NCI-H1105 treated with DMSO at 0.1 percent for 48 hours (cell line): Measurements from ENCODE around the gene SORL1-AS1.
A peak's percentile ranks its signal among the peaks of the same experiment; 100 is the strongest.

Experiments
- DNase-seq: peaks from one replicate; lab custom pipeline; 2025; lab: John Stamatoyannopoulos, UW

Gene SORL1-AS1

DNA sequence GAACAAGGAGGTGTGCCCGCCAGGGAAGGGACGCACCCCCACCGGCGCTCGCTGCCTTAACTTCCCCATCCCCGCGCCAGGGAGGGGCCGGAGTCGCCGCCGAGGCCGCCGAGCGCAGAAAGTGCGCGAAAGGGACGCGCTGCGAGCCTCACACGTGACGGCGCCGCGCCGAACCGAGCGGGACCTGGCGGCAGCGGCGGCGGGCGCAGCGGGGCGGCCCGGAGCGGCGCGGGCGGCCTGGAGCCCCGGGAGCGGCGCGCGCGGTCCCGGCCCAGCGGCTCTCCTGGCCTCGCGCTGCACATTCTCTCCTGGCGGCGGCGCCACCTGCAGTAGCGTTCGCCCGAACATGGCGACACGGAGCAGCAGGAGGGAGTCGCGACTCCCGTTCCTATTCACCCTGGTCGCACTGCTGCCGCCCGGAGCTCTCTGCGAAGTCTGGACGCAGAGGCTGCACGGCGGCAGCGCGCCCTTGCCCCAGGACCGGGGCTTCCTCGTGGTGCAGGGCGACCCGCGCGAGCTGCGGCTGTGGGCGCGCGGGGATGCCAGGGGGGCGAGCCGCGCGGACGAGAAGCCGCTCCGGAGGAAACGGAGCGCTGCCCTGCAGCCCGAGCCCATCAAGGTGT, 670 bp downstream of the SORL1-AS1 start, which contains the start of gene SORL1:
Gene SORL1 (plus strand): TSS at position 329 of the 623 bp plus-strand sequence. CDS start 18 bp downstream, at position 347.
- DNase-seq = peak; percentile 85

DNA sequence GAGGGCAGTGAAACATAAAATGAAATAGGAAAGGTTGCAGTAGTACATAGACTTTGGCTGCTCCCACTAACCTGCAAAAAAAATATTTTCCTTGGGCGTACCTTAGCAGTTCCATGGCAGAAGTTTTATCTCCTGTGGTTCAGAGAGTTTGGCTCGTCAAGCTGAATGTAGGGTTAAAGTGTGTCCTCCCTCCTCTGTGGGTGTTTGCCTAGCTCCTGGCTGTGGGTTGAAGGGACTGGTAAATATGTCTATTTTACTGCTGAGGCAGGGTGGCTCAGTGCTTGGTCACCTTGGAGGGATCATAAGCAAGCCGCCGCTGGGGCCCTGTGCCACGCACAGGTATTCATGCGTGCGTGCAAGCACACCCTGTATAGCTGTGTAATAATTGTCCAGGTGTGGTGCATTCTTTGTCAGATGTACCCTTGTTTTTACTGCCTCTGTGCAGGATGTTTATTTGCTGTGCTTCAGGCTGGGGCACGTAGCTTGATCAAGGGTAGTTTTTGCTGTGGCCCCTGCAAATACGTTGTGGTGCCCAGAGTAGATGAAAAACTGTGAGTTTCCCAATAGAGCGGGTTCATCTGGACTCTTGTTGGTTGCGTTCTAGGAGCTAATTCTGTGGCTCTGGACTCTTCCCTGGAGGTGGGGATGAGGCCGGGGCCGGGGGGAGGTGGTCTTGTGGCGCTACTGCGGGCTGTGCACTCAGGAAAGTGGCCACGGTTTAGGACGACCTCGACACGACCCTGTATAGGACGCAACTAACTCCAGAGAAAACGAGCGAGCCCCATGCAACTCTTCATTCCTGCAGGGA, 1.4 kb downstream of the SORL1-AS1 start:
- DNase-seq = no peak

DNA sequence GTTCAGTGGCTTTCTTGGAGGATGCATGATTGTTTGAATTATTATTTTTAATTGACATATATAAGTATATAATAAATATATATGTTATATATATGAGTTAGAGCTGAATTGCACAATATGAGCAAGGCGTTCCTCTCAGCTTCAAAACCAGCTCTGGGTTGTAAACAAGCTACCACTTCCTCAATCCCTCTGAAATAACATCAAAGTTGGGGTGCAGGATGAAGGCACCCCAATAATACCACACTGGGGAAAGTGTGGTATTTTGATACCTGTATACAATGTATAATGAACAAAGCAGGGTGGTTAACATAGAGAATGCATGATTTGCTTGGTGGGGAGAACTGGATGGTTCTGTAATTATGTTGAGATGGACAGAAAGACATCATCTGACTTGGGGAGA, 2.4 kb downstream of the SORL1-AS1 start:
- no peak for DNase-seq

DNA sequence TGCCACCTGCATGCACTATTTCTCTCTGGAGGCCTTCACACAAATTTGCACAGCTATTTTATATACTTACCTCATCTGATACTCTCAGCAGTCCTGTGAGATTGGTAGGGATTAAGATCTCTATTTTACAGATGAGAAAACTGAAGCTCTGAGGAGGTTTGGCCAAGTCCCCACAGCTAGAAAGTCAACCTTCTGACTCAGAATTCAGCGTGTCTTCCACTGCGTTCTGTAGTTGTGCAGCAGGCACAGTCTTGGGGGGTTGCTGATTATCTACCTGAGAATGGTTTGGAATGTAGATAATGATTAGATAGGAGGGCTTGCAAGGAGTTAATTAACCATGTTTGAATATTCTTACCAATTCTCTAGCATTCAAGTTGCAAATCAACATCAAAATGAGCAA, 3.1 kb downstream of the SORL1-AS1 start:
- no peak for DNase-seq

DNA sequence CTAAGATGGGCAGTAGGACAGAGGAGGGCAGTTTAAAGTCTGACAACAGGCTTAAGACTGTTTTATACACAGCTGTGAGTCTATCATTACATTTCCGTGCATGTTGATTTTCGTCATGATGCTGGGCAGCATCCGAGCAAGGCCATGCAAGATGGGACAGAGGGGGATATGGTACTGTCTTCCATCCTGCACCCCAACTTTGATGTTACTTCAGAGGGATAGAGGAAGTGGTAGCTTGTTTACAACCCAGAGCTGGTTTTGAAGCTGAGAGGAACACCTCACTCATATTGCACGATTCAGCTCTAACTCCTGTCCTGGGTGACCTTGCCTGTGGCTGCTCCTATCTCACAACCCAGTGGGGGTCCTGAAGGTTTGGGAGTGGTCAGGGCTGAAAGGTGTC, 3.6 kb downstream of the SORL1-AS1 start:
- DNase-seq = no peak

DNA sequence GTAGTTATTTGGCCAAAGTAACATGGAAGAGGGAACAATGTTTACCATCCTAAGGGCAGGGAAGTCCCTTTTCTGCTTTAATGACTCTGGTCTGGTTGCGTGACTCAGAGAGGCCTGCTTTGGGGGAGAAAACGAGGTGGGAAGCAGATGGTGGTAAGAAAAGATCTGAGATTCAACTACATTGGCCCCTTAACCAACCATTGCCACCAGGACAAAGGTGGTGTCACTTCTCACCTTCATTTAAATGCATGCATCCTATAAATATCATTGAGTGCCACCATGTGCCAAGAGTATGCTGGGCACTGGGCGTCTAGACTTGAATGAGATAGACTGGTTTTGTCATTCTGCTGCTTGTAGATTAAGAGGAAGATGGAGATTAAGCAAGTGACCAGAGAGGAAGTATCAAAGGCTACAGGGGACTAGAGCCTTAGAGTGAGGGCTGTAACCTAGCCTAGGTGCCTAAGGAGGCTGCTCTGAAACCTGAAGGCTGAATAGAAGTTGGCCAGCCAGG, 4.3 kb downstream of the SORL1-AS1 start:
- DNase-seq = no peak

DNA sequence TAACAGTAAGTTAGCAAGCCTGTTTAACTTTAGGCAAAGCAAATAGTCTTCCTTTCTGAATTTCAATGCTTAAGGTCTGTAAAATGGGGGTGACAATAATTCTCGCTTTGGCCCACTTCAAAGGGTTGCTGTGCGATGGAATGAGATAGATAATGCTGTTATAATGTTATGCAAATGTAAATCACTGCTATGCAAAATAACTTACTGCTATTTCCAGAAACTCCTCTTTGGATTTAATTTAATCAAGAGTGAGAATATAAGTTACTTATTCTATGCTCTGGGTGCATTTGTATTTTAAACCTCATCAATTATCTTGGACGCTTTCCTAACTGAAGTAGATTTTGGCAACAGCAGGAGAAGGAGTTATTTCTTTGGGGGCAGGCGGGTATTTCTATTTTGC, 4.8 kb downstream of the SORL1-AS1 start:
- no peak for DNase-seq

DNA sequence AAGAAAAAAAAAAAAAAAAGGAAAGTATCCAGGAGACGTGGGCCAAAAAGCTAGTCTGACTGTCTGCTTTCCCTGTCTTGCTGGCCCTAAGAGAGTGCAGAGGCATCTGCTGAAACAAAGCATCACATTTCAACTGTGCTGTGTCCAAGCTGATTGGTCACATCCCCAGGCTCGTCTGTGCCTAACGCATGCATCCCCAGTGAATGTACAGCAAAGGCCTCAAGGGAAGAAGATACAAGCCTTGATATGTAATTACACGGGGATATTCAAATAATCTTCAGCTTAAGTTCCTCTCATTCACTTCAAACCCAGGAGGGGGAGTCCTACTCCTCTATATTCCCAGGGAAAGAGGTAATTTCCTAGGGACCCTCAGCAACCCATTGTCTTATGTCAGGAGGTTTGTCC, 6.0 kb downstream of the SORL1-AS1 start:
- DNase-seq = no peak

DNA sequence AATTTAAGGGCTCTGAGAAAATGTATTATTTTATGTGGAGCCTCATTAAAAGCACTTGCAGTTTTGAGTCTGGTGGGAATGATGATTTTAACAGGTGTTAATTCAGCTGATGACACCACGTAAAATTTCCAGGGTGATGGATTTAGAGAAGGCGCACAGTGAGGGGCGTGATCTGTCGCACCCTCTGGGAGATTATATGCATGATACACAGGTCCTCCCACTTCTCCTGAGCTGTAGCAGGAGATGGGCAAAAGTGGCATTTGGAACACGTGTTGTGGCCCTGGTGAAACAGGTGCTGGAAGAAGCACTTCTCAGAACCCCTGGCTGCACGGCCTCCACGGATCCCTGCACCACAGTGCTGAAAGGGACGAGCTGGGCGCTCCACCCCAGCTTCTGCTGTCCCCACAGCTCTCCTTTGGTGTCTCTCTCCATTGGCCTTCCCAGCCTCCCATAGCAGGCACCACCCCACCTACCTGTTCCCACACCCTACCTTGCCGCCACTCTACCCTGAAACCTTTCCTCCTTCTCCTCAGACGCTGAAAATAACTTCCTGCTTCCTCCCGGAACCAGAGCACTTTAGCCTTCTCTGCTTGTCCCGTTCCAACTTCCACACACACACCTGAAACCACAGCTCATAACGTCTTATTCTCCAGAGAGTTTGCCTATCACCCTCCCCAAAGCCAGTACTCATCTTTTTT, 7.5 kb downstream of the SORL1-AS1 start:
- no peak for DNase-seq

DNA sequence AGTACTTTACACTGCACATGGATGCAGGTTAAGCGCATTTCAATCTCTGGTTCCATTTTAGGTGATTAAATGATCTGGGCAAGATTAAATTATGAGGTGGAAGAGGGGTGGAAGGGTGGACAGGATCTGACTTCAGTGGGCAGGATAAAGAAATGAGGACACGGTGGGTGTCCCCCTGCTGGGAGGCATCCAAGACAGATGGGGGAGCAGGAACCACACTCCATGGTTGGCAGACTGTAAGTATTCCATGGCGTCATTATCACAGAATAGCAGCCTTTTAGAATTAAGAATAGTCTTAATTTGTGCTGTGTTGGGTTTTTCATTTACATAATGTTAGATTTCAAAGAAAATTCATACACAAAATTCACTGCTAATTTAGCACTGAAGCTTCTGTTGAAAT, 8.2 kb downstream of the SORL1-AS1 start:
- DNase-seq = no peak

DNA sequence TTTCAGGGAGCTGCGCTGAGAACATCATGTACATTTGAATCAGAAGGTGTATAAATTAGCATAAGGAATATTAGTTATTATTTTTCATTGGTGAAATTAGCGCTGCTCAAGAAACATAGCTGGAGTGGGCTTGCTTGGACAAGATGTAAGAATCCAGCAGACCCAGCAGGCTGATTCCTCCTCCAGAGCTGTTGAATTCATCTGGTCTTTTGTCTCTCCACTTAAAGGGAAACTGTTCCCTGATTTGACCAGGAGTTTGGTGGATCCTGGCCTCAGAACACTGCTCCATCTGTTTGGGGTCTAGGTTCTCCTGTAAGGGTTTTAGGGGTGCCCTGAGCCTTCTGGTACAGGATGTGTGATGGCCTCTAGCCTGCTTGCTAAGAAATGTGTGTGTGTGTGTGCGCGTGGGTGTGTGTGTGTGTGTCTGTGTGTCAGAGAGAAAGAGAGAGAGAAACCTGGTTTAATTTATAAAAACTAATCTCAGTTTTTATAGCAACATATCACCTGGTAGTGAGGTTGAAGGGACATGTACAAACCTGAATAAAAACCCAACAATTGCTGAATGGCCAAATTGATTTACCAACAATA, 9.0 kb downstream of the SORL1-AS1 start:
- no peak for DNase-seq

DNA sequence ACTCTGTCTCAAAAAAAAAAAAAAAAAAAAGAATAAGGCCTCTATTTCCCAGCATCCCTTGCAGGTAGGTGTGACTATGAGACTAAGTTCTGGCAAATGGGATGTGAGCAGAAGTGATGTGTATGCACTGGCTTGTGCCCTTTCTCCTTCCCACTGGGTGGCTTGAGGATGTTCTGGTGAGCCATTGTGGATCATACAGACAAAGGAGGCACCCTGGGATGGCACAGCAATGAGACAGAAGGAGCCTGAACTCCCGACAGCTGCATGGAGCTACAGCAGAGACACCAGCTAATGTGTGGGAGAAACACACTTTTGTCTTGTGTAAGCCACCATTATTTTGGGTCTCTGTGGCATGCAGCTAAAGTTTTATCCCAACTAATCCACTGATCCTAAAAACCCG, 11.2 kb downstream of the SORL1-AS1 start:
- no peak for DNase-seq

DNA sequence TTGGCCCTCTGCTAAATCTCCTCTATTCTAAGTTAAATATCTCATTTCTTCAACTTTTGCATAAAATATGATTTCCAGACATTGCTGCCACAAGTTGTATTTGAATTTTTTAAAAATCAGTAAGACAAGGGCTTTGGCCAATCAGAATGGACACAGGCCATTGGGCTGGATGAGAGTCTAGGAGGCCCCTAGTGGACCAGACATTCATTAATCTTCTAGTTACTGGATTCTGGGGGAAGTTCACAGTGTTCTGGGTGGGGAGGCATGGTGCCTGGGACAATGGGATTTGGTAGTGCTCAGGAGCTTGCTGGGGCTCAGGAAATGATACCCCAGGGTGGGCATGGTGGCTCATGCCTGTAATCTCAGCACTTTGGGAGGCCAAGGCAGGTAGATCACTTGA, 13.0 kb downstream of the SORL1-AS1 start:
- DNase-seq = no peak

DNA sequence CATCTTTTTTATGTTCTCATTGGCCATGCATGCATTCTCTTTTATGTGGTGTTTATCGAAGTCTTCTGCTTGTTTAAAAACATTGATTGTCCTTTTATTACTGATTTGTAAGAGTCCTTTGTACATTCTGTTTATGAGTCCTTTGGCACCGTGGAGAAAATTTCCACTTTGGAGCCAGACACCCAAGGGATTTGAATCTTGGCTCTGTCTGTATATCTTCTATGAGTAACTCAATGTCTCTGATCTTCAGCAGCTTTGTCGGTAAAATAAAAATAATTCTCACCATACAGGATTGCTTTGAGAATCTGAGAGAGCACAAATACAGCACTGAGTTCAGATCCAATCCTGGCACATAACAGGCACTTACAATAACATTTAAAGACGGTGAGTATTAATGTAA, 13.4 kb downstream of the SORL1-AS1 start:
- DNase-seq = no peak

DNA sequence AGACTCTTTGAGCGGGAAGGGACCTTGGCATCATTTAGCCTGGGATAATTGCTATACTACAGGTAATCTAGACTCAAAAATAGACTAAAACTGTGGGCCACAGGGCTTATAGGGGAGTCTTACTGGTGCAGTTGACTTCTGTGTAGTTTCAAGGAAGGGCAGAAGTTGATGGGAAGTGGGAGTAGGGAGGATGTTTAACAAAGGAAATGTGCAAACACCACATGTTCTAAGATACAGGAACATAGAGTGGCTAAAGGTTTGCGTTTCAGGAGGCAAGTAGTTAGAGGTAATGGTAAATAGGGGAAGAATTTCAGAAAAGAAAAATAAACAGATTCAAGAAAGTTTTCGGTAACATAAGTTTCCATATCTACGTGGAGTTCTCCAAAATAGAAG, 15.1 kb downstream of the SORL1-AS1 start:
- no peak for DNase-seq

DNA sequence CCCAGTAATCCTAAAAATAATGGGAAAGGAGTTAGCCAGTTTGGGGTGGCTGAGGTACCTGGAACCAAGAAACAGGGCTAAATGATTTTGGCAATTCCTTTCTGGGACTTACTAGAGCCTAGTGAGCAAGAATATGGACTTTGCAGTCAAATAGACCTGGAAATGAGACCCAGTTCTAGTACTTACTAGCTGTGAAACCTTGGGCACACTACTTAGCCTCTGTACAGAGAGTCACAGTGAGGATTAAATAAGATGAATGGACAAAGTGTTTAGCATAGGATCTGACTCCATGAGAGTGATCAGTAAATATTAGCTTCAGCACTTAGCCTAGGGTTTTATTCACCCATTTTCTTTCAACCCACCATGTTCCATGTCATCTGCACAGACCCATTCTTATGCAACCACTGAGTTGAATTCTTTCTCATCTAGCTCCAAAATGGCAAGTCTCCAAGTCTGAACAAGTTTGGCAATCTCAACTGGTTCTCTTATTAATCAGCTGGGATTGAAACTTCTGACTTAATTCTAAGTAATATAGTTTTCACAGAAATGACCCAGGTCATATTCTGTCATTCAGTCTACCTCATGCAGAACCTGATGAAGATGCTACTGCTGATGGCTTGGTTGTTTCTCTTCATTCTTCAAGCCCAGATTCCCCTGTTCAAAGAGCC, 15.6 kb downstream of the SORL1-AS1 start:
- no peak for DNase-seq

DNA sequence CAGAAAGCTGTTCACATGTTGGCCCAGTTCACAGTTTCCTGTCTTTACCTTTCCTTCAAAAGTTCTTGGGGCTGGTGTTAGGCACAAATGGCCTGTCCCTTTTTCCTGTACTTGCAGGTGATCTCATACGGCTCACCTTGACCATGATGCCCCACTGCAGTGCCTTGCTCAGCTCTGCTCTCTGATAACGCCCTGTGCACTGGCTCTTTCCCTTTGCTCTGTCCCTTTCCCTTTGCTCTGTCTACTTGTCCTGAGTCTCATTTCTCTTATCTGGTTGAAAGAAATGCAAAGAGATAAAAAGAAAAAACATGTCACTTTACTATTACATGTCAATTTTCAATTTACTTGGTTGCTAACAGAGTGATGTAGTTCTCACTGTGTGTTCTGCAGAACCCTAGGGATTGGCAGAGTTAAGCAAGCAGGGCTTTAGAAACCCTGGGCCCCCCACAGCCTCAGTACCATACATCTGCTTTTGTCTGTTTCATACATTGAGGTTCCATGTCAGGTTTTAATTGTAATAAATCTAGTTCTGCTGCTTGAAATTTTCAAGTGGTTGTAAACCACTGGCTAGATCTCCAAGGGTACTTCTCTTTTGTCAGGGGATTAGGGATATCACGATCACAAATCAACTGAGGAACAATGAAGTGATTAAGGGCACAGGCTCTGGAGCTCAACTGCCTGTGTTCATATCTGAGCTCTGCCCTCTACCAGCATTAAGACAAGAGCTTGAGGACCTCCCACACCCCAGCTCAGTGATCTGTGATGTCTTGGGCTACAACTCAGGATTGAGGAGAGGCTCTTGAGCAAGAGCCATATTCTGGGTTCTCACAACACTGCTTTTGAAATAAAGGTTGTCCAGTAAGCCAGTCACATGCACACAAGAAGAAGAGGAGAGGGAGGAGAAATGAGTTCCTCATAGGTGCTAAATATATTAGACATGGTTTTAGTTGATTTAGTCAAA, 16.9 kb downstream of the SORL1-AS1 start:
- DNase-seq = no peak

DNA sequence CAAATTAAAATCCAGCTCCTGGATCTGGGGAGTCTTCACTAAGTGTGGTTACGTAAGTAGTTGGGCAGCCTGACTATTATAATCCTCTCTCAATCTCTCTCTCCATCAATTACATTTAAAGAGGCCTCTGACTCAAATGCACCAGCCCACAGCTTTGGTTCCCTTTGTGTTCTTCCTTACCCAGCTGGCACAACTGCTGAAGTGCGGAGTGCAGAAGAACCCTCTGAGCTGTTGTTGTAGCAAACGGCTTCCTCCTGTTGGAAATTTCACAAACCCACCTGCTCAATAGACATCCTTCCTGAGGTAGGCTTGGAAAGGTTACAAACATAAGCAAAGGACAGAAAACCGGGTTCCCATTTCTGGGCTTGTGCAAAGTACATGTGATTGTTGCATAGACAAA, 17.6 kb downstream of the SORL1-AS1 start:
- no peak for DNase-seq

DNA sequence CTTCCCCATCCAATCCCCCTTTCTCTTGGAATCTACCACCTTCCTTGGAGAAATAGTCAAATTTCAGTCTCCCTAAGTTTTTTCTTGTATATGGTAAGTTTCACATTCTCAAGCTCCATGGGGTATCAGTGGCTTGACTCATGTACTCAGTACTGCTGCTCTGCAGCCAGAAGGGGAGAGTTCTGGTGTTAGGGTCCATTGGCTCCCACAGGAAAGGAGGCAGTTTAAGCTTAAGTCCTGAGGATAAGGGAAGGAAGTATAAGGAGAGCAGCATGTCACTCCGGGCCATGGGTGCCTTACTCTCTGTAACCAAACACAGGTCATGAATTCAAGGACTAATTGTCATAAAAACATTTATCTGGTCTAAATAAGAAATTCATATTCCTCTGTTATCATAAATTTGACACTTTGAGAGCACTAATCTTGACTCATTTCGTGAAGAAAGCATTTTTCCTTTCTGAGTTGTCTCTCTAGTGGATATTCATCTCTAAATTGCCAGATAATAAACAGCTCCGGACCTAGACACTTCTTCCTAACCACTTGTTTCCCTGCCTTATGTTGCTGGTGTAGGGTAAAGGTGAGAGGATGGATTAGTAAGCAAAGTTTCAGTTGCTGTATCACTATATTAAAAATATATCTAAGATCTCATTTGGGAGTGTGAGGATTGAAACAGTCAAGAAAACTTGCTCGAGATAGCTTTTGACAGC, 20.8 kb downstream of the SORL1-AS1 start:
- no peak for DNase-seq

DNA sequence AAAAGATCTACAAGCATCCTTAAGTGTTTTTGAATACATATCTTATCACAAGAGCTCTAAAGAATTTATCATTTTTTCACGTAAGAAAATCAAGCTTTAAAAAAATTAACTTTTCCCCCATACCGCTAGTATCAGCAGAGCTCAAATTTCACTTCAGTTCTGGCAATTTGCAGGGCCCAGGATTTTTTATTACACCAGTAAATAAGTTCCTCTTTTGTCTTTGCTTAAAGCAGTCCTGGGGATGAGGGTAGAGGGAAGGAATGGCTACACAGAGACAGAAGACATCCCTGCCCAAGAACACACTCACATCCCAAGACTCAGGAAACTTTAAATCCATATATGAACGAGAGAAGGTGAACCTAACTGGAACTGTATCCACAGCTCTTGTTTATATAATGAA, 23.2 kb downstream of the SORL1-AS1 start:
- no peak for DNase-seq
